Measurements from ENCODE around the gene MICALL1. TPM values are rescaled to one million over a fixed set of nuclear protein-coding genes. Genes with fewer than 3 reads are reported as not detected.

Gene MICALL1
- total and polyA plus RNA-seq, 3 donors from 2014 or later: 25.2 to 38.0 (median 30.8) TPM

DNA sequence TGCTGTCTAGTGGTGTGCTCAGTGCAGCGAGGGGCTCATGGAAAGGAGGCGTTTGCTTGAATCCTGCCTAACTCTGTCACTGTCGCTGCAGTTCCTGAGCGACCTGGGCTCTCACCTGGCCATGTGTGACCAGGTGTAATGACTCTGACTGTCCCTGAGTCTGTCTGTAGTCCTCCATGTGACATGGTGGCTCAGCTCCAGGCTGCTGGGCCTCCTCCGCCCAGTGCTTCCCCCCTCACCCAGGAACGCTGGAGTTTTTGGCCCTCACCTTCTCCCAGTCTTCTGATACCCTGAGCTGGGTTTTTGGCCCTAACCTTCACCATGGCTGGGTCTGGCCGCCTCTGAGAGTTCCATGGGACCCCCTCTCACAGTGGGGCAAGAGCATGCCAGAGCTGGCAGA lies 20.3 kb downstream of the MICALL1 start:
- no peak for TF ChIP-seq POLR2A (IDR thresholded peaks at IDR 0.05)
- TF ChIP-seq, protein P1, sequence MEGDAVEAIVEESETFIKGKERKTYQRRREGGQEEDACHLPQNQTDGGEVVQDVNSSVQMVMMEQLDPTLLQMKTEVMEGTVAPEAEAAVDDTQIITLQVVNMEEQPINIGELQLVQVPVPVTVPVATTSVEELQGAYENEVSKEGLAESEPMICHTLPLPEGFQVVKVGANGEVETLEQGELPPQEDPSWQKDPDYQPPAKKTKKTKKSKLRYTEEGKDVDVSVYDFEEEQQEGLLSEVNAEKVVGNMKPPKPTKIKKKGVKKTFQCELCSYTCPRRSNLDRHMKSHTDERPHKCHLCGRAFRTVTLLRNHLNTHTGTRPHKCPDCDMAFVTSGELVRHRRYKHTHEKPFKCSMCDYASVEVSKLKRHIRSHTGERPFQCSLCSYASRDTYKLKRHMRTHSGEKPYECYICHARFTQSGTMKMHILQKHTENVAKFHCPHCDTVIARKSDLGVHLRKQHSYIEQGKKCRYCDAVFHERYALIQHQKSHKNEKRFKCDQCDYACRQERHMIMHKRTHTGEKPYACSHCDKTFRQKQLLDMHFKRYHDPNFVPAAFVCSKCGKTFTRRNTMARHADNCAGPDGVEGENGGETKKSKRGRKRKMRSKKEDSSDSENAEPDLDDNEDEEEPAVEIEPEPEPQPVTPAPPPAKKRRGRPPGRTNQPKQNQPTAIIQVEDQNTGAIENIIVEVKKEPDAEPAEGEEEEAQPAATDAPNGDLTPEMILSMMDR (IDR thresholded peaks at IDR 0.05): no peak
- Histone ChIP-seq H3K4me1 (peaks cover 15% of the 10 kb centered on the region), H3K27ac (no peak overlapping the region), H3K4me3 (no peak overlapping the region), H3K36me3 (ENCODE audit: low read depth, missing control alignments) (no peaks in the 10 kb centered on the region), H3K9me3 (no peaks in the 10 kb centered on the region), H3K27me3 (no peaks in the 10 kb centered on the region)
- no peak for DNase-seq
- 93 to 94% methylated on average over 6 to 7 of the region's 7 CpGs for WGBS, 2 donors
- intact Hi-C loops (cut with DNase I; ENCODE audit: low total_unique reads): no loop called here

DNA sequence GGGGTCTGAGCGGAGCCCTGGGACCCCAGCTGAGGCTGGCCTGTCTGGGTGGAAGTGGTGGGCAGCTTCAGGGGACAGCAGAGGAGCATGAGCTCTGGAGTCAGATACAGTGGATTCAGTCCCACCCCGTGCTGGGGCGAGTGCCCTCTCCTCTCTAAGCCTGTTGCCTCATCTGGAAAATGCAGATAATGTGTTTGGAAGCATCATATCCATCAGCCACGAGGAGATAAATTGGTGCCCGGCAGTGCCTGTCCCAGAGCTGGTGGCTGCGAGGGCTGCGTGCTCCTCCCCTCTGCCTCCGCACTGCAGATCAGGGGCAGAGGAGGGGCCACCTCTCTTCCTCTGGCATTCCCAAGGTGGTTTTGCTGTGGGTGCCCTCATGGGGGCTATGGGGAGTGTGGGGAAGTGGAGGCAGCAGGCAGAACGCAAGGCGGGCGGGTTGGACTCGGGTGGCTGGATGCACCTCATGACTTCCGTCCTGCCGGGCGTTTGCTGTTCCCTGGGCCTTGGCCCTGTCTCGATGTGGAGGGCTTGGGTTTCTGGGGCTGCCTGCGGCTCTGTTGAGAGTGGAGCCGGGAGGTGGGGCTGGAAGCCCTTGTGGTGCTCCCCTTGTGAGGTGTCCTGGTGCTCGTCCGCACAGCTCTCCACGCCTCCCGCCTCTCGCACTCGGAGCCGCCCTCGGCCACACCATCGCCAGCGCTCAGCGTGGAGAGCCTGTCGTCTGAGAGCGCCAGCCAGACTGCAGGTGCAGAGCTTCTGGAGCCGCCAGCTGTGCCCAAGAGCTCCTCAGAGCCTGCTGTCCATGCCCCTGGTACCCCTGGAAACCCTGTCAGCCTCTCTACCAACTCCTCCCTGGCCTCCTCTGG lies 20.9 kb downstream of the MICALL1 start:
- 94 to 95% methylated on average over 7 to 32 of the region's 32 CpGs for WGBS, 2 donors
- H3K4me1 ChIP-seq: peaks cover 21% of the 10 kb centered on the region
- intact Hi-C loops (cut with DNase I; ENCODE audit: low total_unique reads): no loop called here
- TF ChIP-seq POLR2A (IDR thresholded peaks at IDR 0.05): no peak
- TF ChIP-seq, protein P1 (IDR thresholded peaks at IDR 0.05): no peak
- no peaks in the 10 kb centered on the region for H3K27me3 ChIP-seq
- DNase-seq: no peak
- no peaks in the 10 kb centered on the region for H3K36me3 ChIP-seq (ENCODE audit: low read depth, missing control alignments)
- H3K4me3 ChIP-seq: no peak overlapping the region
- H3K9me3 ChIP-seq: no peaks in the 10 kb centered on the region
- H3K27ac ChIP-seq: no peak overlapping the region

DNA sequence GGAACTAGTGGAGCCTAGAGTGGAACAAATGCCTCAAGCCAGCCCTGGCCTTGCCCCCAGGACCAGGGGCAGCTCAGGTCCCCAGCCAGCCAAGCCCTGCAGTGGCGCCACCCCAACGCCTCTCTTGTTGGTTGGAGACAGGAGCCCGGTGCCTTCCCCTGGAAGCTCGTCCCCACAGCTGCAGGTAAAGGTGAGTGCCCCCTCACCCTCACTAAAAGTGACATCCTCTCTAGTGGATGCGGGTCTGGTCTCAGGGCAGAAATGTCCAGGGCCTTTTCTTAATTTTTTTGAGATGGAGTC lies 21.5 kb downstream of the MICALL1 start:
- Histone ChIP-seq H3K36me3 (ENCODE audit: low read depth, missing control alignments) (no peaks in the 10 kb centered on the region), H3K4me3 (no peak overlapping the region), H3K27ac (no peak overlapping the region), H3K4me1 (peaks cover 25% of the 10 kb centered on the region), H3K9me3 (no peaks in the 10 kb centered on the region), H3K27me3 (no peaks in the 10 kb centered on the region)
- WGBS, 2 donors: 97% methylated on average over 5 of the region's 5 CpGs
- no peak for DNase-seq
- TF ChIP-seq, protein P1 (IDR thresholded peaks at IDR 0.05): no peak
- no peak for TF ChIP-seq POLR2A (IDR thresholded peaks at IDR 0.05)
- intact Hi-C loops (cut with DNase I; ENCODE audit: low total_unique reads): no loop called here

DNA sequence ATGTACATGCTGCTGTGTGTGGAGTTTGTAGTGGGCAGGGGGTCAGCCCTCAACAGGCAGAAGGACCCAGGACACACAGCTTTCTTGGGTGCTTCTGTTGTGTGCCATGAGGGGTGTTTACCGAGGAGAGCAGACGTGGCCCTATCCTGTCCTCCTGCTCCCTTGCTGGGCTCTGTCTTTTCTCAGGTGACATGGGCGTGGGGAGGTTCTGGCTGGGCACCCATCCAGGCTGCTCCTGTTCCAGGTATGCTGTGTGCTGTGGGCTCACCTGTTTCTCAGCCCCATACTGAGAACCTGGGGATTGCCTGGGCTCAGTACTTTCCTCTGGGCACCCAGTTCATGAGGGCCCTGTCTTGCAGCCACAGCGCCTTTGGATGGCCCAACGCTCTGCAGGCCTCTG lies 23.3 kb downstream of the MICALL1 start:
- WGBS, 2 donors: 93 to 98% methylated on average over 3 to 5 of the region's 5 CpGs
- no peak for DNase-seq
- Histone ChIP-seq H3K4me3 (no peak overlapping the region), H3K27ac (no peak overlapping the region), H3K9me3 (no peaks in the 10 kb centered on the region), H3K4me1 (peaks cover 43% of the 10 kb centered on the region), H3K36me3 (ENCODE audit: low read depth, missing control alignments) (no peaks in the 10 kb centered on the region), H3K27me3 (no peaks in the 10 kb centered on the region)
- intact Hi-C loops (cut with DNase I; ENCODE audit: low total_unique reads): no loop called here
- no peak for TF ChIP-seq POLR2A (IDR thresholded peaks at IDR 0.05)
- TF ChIP-seq, protein P1 (IDR thresholded peaks at IDR 0.05): no peak
